GM12801 (cell line): ENCODE data around the gene FRMD5.

Experiments
- CTCF ChIP-seq: IDR thresholded peaks from one replicate; pipeline ENCODE4 v1.5.1; 2011; ENCODE audit warnings: control low read depth; ENCODE audit not compliant: insufficient read length; ENCODE audit errors: extremely low read depth

Gene FRMD5

GRCh38 chr15:43828061-43828657, 366.9 kb downstream of the FRMD5 start:
- TF ChIP-seq CTCF: no peak

GRCh38 chr15:43826508-43827341, 368.3 kb downstream of the FRMD5 start, which contains the start of gene WDR76:
Gene WDR76, plus strand, starts transcription at chr15:43827002. Its CDS starts 31 bp downstream, at chr15:43827033.
- no peak for TF ChIP-seq CTCF

GRCh38 chr15:43826029-43826507, 369.0 kb downstream of the FRMD5 start:
- TF ChIP-seq CTCF: no peak

GRCh38 chr15:43824302-43825246, 370.5 kb downstream of the FRMD5 start, which contains the start of gene MFAP1:
Gene MFAP1, minus strand, starts transcription at chr15:43824690. Its CDS starts 121 bp downstream, at chr15:43824569.
- no peak for TF ChIP-seq CTCF

GRCh38 chr15:43821505-43821904, 373.6 kb downstream of the FRMD5 start:
- no peak for TF ChIP-seq CTCF
